Gastroesophageal sphincter (tissue), 4 donors: ENCODE data around the gene KRT17. TPM values are rescaled to one million over a fixed set of nuclear protein-coding genes. Genes with fewer than 3 reads are reported as not detected.
"Not testable (repeated sequence)": the region's sequence is repeated elsewhere in the genome, so short reads cannot be mapped to it uniquely, and the experiment has no call there.

Experiments used
- ATAC-seq: fragments of 150-250 bp; one replicate; pipeline ENCODE4 v1.9.1; 2016; ENCODE audit warnings: mild to moderate bottlenecking, moderate library complexity
- H3K27ac ChIP-seq, 4 donors: fragments of 200-600 bp; sonication (generic) in 3 of 4; 1 replicate in 3 of 4; 2 replicates in 1 of 4; pipeline ENCODE4 v1.5.1; 2016 to 2019
- H3K27me3 ChIP-seq: fragments of 200-600 bp; sonication (generic); one replicate; pipeline ENCODE4 v1.5.1; 2019
- H3K36me3 ChIP-seq, 2 donors: fragments of 200-600 bp; sonication (generic); one replicate each; pipeline ENCODE4 v1.5.1; 2019; ENCODE audit warnings: control low read depth in 1 of 2
- H3K4me1 ChIP-seq, 3 donors: fragments of 200-600 bp; sonication (generic); 1 replicate in 2 of 3; 2 replicates in 1 of 3; pipeline ENCODE4 v1.5.1; 2016 to 2019; ENCODE audit warnings: control low read depth in 2 of 3
- H3K4me3 ChIP-seq, 2 donors: fragments of 200-600 bp; sonication (generic); one replicate each; pipeline ENCODE4 v1.5.1; 2019; ENCODE audit warnings: mild to moderate bottlenecking in 1 of 2, moderate library complexity in 1 of 2
- H3K9me3 ChIP-seq, 3 donors: fragments of 200-600 bp; sonication (generic); one replicate each; pipeline ENCODE4 v1.5.1; 2017 to 2019; ENCODE audit warnings: control low read depth in 2 of 3
- CTCF ChIP-seq, 4 experiments: fragments of 200-600 bp in 2 of 4; fragments of 450-650 bp in 2 of 4; sonication (generic) in 1 of 4; IDR thresholded peaks; one replicate each; pipeline ENCODE4 v1.5.1; 2017 to 2019; ENCODE audit warnings: antibody characterized with exemption in 4 of 4, mild to moderate bottlenecking in 2 of 4, moderate library complexity in 2 of 4
- EP300 ChIP-seq: sonication (generic); formaldehyde crosslinking; IDR thresholded peaks from one replicate; pipeline ENCODE4 v1.6.1; 2017; ENCODE audit warnings: antibody characterized with exemption, mild to moderate bottlenecking
- POLR2A ChIP-seq, 2 donors: fragments of 450-650 bp; IDR thresholded peaks; one replicate each; pipeline ENCODE4 v1.6.1; 2017; ENCODE audit warnings: antibody characterized with exemption in 2 of 2, mild to moderate bottlenecking in 2 of 2, moderate library complexity in 1 of 2
- POLR2AphosphoS5 ChIP-seq: sonication (generic); formaldehyde crosslinking; IDR thresholded peaks from one replicate; pipeline ENCODE4 v1.6.1; 2017; ENCODE audit warnings: antibody characterized with exemption
- WGBS, 2 donors: methylation state at CpG; one replicate each; pipeline ENCODE4 v1.1.5; 2018; ENCODE audit warnings: low coverage in 1 of 2; 5-methylcytosine and 5-hydroxymethylcytosine counted together
- total RNA-seq, 4 donors: library from RNA; depleted of rRNA; stranded (reverse); fragments of >200 nt; gene quantifications; one replicate each; pipeline ENCODE4 v1.1.0, GENCODE V29; 2016

Gene KRT17
- total RNA-seq, 4 donors from 2014 or later: 7.0 to 18.5 (median 17.4) TPM; not detected in 1

DNA sequence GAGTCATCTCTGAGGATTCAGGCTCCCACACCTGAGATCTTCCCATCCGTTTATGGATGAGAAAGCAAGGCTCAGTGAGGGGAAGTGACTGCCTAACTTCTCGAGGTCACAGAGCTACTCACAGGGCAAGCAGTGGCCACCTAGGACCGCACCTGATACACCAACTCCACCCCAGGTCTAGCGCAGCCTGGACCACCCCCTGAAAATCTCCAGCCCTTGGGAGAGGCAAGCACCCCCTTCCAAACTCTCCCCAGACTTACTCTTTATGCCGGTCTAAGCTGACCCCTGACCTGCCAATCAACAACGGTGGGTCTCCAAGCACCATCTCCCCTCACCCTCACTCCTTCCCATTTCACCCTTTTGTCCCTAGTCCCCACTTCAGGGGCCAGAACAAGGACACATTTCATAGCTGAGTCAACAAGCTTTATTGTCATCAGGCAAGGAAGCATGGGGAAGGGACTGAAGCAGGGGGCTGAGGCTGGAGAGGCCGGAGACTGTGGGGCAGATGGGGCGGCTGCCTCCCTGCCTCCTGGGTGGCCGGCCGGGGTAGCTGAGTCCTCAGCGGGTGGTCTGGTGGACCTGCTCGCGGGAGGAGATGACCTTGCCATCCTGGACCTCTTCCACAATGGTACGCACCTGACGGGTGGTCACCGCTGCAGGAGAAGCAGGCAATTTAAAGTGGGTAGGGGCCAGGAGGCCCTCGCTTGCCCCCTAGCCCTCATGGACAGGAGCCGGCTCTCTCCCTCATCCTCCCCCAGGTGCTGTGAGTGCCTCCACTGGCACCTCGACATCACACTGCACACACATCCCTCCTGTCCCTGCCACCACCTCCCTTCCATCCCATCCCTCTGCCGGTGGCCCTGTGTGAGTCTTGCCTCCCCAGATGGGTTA lies 5.1 kb downstream of the KRT17 start:
- Histone ChIP-seq H3K36me3 (no peaks in the 10 kb centered on the region), H3K9me3 (no peaks in the 10 kb centered on the region), H3K27me3 (peaks cover 49% of the 10 kb centered on the region), H3K4me3 (no peak overlapping the region), H3K4me1 (no peaks in the 10 kb centered on the region), H3K27ac (no peak overlapping the region)
- WGBS, 2 donors: 60 to 80% methylated on average over 1 of the region's 20 CpGs
- no peak for TF ChIP-seq CTCF (IDR thresholded peaks at IDR 0.05)
- no peak for TF ChIP-seq POLR2AphosphoS5
- TF ChIP-seq EP300: no peak
- no peak for TF ChIP-seq POLR2A (IDR thresholded peaks at IDR 0.05)
- ATAC-seq: no peak

- ATAC-seq: no peak
- H3K27me3 ChIP-seq: peaks cover 48% of the 10 kb centered on the region
These were observed 5.9 kb downstream of the KRT17 start for GRCh38 chr17:41618341-41619035.

GRCh38 chr17:41617698-41618097 lies 6.7 kb downstream of the KRT17 start:
- Histone ChIP-seq H3K4me3 (no peak overlapping the region), H3K36me3 (no peaks in the 10 kb centered on the region), H3K4me1 (no peaks in the 10 kb centered on the region), H3K9me3 (no peaks in the 10 kb centered on the region), H3K27ac (no peak overlapping the region), H3K27me3 (peaks cover 54% of the 10 kb centered on the region)
- no peak for ATAC-seq
- TF ChIP-seq CTCF (IDR thresholded peaks at IDR 0.05) (no peak), EP300 (no peak), POLR2AphosphoS5 (no peak), POLR2A (IDR thresholded peaks at IDR 0.05) (no peak)
- no CpG with 5 or more reads among the region's 11 CpGs for WGBS, 2 donors

More at GRCh38 chr17:41618341-41619035, 5.9 kb downstream of the KRT17 start:
- Histone ChIP-seq H3K36me3 (no peaks in the 10 kb centered on the region), H3K4me1 (no peaks in the 10 kb centered on the region), H3K4me3 (no peak overlapping the region), H3K9me3 (no peaks in the 10 kb centered on the region), H3K27ac (no peak overlapping the region)
- 40% methylated on average over 1 of the region's 13 CpGs; no CpG with 5 or more reads in 1 of the 2 donors for WGBS, 2 donors
- TF ChIP-seq CTCF (IDR thresholded peaks at IDR 0.05): no peak
- no peak for TF ChIP-seq POLR2A (IDR thresholded peaks at IDR 0.05)
- no peak for TF ChIP-seq EP300
- TF ChIP-seq POLR2AphosphoS5: no peak

GRCh38 chr17:41617136-41617535 lies 7.2 kb downstream of the KRT17 start:
- WGBS, 2 donors: 100% methylated on average over 1 of the region's 3 CpGs; no CpG with 5 or more reads in 1 of the 2 donors
- Histone ChIP-seq H3K9me3 (no peaks in the 10 kb centered on the region), H3K4me3 (no peak overlapping the region), H3K4me1 (no peaks in the 10 kb centered on the region), H3K27ac (no peak overlapping the region), H3K27me3 (peaks cover 59% of the 10 kb centered on the region), H3K36me3 (no peaks in the 10 kb centered on the region)
- ATAC-seq: no peak
- no peak for TF ChIP-seq EP300
- TF ChIP-seq CTCF (IDR thresholded peaks at IDR 0.05): no peak
- no peak for TF ChIP-seq POLR2AphosphoS5
- no peak for TF ChIP-seq POLR2A (IDR thresholded peaks at IDR 0.05)

- no CpG with 5 or more reads among the region's 4 CpGs for WGBS, 2 donors
These were observed 7.9 kb downstream of the KRT17 start for GRCh38 chr17:41616486-41616885.

More at GRCh38 chr17:41616486-41616885, 7.9 kb downstream of the KRT17 start:
- H3K9me3 ChIP-seq, H3K27ac ChIP-seq, H3K36me3 ChIP-seq, H3K4me1 ChIP-seq, ATAC-seq, H3K4me3 ChIP-seq: not testable (repeated sequence)
- peaks cover 66% of the 10 kb centered on the region for H3K27me3 ChIP-seq
